Body of pancreas (tissue), 4 donors: Measurements from ENCODE around the gene CCDC3. TPM values are rescaled to one million over a fixed set of nuclear protein-coding genes. Genes with fewer than 3 reads are reported as not detected.

Source experiments
- ATAC-seq: fragments of 150-250 bp; one replicate; pipeline ENCODE4 v1.9.1; 2016
- DNase-seq, 4 donors: peaks; one replicate each; pipeline ENCODE4 v3.0.0-alpha.2; 2019
- H3K27ac ChIP-seq, 4 donors: fragments of 200-600 bp; sonication (generic); 1 replicate in 3 of 4; 2 replicates in 1 of 4; pipeline versions ENCODE4 v1.5.1 to v1.6.1; 2016 to 2019; ENCODE audit warnings: mild to moderate bottlenecking in 1 of 4, mixed read lengths in 1 of 4, moderate library complexity in 1 of 4
- H3K27me3 ChIP-seq, 2 donors: fragments of 200-600 bp; sonication (generic); one replicate each; pipeline ENCODE4 v1.6.0; 2016; ENCODE audit warnings: mild to moderate bottlenecking in 1 of 2
- H3K36me3 ChIP-seq, 2 donors: fragments of 200-600 bp; sonication (generic); replicated peaks in 1 of 2; 2 replicates each; pipeline ENCODE4 v1.5.1; 2016; ENCODE audit warnings: low read depth in 2 of 2; ENCODE audit not compliant: insufficient read depth in 1 of 2
- H3K4me1 ChIP-seq: fragments of 200-600 bp; sonication (generic); one replicate; pipeline ENCODE4 v1.6.0; 2016
- H3K4me3 ChIP-seq, 2 donors: fragments of 200-600 bp; sonication (generic); 1 replicate in 1 of 2; 2 replicates in 1 of 2; pipeline ENCODE4 v1.5.1; 2016 to 2019
- H3K9me3 ChIP-seq, 3 donors: fragments of 200-600 bp; sonication (generic); 1 replicate in 2 of 3; 2 replicates in 1 of 3; pipeline ENCODE4 v1.5.1; 2016
- POLR2A ChIP-seq, 3 donors: fragments of 450-650 bp; IDR thresholded peaks; one replicate each; pipeline ENCODE4 v1.6.1; 2016; ENCODE audit warnings: antibody characterized with exemption in 3 of 3, mild to moderate bottlenecking in 2 of 3
- WGBS, 2 donors: methylation state at CpG; one replicate each; pipeline ENCODE4 v1.1.5; 2017; 5-methylcytosine and 5-hydroxymethylcytosine counted together
- intact Hi-C: fragments of 100-400 bp; cut with DNase I; formaldehyde crosslinking; loops from one replicate; pipeline ENCODE4 v1.15.1; 2023
- total RNA-seq, 2 donors: library from RNA; depleted of rRNA; stranded (reverse); fragments of >200 nt; gene quantifications; one replicate each; pipeline ENCODE4 v1.1.0, GENCODE V29; 2016
- TF ChIP-seq, protein P1 (sequence below), 7 experiments: fragments of 450-650 bp in 4 of 7; fragments of 200-600 bp in 3 of 7; sonication (generic) in 3 of 7; IDR thresholded peaks; one replicate each; pipeline ENCODE4 v1.5.1; 2016 to 2019; ENCODE audit warnings: antibody characterized with exemption in 7 of 7

CCDC3 gene
- total RNA-seq, 2 donors from 2014 or later = 2.1 to 17.1 TPM

DNA sequence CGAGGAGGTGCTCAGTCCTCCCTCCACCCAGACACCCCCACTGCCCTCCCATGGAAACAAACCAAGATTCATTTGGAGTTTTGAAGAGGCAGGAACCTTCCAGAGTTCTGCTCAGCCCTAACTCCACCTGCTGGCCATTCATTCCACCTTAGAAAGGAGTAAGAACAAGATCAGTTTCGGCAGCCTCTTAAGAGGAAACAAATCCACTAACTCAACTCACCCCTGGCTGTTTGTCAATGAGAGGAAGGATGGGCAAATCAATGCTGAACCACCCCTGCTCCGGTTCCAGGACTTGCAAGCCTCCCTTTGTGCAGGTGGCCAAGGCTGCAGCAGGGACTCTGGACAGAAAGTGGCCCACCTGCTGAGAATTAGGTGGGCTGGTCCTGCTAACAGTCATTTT lies 26.2 kb downstream of the CCDC3 start:
- ATAC-seq (no peak), DNase-seq (no peak)
- WGBS, 2 donors = 61 to 100% methylated on average over 1 to 3 of the region's 3 CpGs
- Histone ChIP-seq H3K4me1 (no peaks in the 10 kb centered on the region), H3K27me3 (no peaks in the 10 kb centered on the region), H3K9me3 (no peaks in the 10 kb centered on the region), H3K4me3 (no peak overlapping the region), H3K36me3 (no peaks in the 10 kb centered on the region), H3K27ac (no peak overlapping the region)
- intact Hi-C loops = no loop called here
- TF ChIP-seq POLR2A (IDR thresholded peaks at IDR 0.05) = no peak
- TF ChIP-seq, protein P1, sequence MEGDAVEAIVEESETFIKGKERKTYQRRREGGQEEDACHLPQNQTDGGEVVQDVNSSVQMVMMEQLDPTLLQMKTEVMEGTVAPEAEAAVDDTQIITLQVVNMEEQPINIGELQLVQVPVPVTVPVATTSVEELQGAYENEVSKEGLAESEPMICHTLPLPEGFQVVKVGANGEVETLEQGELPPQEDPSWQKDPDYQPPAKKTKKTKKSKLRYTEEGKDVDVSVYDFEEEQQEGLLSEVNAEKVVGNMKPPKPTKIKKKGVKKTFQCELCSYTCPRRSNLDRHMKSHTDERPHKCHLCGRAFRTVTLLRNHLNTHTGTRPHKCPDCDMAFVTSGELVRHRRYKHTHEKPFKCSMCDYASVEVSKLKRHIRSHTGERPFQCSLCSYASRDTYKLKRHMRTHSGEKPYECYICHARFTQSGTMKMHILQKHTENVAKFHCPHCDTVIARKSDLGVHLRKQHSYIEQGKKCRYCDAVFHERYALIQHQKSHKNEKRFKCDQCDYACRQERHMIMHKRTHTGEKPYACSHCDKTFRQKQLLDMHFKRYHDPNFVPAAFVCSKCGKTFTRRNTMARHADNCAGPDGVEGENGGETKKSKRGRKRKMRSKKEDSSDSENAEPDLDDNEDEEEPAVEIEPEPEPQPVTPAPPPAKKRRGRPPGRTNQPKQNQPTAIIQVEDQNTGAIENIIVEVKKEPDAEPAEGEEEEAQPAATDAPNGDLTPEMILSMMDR (IDR thresholded peaks at IDR 0.05) = no peak

DNA sequence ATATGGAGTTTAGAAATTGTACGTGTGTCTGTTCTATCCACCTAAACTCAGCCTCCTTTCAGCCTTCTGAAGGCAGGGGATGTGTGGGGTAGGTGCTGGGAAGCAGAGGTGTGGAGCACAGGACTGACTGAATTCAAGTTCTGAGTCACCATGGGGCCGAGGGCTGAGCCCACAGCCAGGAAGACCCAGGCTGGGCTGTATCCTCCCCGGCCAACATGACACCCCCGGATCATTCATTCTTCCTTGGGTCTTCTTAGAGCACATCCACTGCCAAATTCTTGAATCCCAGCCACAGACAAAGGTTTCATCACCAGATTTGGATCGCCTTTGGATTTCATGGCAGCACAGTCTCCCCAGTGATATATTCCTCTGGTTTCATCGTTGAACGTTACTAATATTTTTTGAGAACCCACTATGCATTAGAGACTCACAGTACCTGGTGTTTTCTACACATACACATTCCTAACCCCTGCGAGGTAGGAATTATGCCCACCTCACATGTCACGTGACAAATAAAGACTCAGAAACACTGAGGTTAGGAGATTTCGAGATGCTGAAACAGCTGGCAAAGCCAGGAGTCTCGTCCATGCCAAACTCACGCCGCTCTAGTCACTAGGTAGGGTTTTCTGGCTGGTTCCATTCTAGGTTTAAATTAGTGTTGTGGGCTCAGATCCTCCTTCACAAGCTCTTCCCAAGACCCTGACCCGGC lies 26.9 kb downstream of the CCDC3 start:
- no peak overlapping the region for H3K27ac ChIP-seq
- no peaks in the 10 kb centered on the region for H3K9me3 ChIP-seq
- no peaks in the 10 kb centered on the region for H3K27me3 ChIP-seq
- no peaks in the 10 kb centered on the region for H3K36me3 ChIP-seq
- DNase-seq (no peak), ATAC-seq (no peak)
- 74 to 83% methylated on average over 14 of the region's 14 CpGs for WGBS, 2 donors
- TF ChIP-seq POLR2A (IDR thresholded peaks at IDR 0.05) = no peak
- TF ChIP-seq, protein P1 (IDR thresholded peaks at IDR 0.05) = no peak
- no peak overlapping the region for H3K4me3 ChIP-seq
- intact Hi-C loops = no loop called here
- H3K4me1 ChIP-seq = no peaks in the 10 kb centered on the region

DNA sequence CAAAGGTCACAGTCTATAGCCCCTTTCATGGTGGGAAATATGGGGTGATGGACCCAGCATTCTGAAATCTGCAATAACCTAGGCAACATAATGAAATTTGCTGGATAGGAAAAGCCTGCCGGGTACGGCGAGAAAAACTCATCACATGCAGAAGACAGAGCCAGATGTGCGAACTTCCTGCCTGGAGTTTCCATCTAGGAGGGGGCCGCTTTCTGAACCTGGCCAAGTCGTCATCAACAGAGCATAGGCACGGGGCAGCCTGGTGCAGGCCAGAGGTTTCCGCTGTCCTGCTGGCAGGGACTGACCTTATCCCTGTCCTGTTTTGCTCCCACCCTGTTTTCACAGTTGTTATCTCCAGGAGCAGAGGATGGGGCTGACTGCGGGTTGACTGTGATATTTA lies 27.4 kb downstream of the CCDC3 start:
- no peak overlapping the region for H3K4me3 ChIP-seq
- H3K36me3 ChIP-seq = no peaks in the 10 kb centered on the region
- 91% methylated on average over 8 to 9 of the region's 9 CpGs for WGBS, 2 donors
- DNase-seq (no peak), ATAC-seq (no peak)
- intact Hi-C loops = no loop called here
- H3K27me3 ChIP-seq = no peaks in the 10 kb centered on the region
- TF ChIP-seq, protein P1 (IDR thresholded peaks at IDR 0.05) = no peak
- TF ChIP-seq POLR2A (IDR thresholded peaks at IDR 0.05) = no peak
- H3K4me1 ChIP-seq = no peaks in the 10 kb centered on the region
- no peaks in the 10 kb centered on the region for H3K9me3 ChIP-seq
- no peak overlapping the region for H3K27ac ChIP-seq

DNA sequence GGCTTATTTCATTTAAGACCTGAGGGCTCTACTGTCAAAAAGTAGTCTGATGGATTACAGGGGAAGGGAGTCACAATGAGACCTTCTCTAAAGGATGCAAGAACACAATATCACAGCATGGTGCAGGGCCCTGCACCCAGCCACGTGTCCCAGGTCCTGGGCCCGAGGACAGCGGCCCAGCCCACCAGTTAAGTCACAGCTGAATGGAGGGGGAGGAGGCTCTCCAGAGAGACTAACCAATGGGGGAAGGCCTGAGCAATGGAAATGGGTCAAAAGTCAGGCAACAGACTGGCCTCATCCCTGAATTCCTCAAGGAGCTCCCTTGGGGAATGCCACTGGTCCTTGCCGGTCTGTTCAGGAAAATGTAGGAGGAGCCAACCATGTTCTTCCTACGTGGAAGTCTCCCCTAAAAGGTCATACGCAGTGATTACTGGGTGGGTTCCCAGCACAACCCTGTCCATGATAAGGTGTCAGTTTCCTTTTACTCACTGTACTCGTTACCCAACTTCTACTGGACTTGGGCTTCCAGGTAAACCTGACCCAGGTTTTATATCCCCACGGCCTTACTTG lies 28.3 kb downstream of the CCDC3 start:
- H3K4me1 ChIP-seq = no peaks in the 10 kb centered on the region
- H3K27me3 ChIP-seq = no peaks in the 10 kb centered on the region
- H3K36me3 ChIP-seq = no peaks in the 10 kb centered on the region
- DNase-seq (no peak), ATAC-seq (no peak)
- H3K27ac ChIP-seq = no peak overlapping the region
- TF ChIP-seq, protein P1 (IDR thresholded peaks at IDR 0.05) = no peak
- no peak for TF ChIP-seq POLR2A (IDR thresholded peaks at IDR 0.05)
- H3K4me3 ChIP-seq = no peak overlapping the region
- intact Hi-C loops = no loop called here
- 87 to 88% methylated on average over 7 to 8 of the region's 8 CpGs for WGBS, 2 donors
- H3K9me3 ChIP-seq = no peaks in the 10 kb centered on the region

DNA sequence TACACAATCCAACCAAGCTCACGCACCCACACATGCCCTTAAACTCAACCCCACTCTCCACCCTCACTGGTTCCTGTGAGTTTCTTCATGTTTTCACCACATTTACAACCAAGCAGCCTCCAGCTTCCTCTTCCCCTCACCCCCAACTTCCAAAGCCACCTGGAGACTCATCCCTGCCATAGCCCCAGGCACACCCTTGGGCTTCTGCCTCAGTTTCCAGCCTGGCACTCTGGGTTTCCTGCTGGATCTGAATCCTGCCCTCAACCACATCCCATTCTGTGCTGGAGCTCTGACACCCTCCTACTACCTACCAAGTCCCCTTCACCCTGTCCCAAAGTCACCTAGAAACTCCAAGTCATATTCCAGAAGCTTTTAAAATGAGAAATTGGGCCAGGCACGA lies 29.4 kb downstream of the CCDC3 start:
- WGBS, 2 donors = 50 to 60% methylated on average over 2 of the region's 2 CpGs
- intact Hi-C loops = no loop called here
- no peak for ATAC-seq

More for the DNA sequence above, 29.4 kb downstream of the CCDC3 start:
- Histone ChIP-seq H3K4me1 (no peaks in the 10 kb centered on the region), H3K4me3 (no peak overlapping the region), H3K36me3 (no peaks in the 10 kb centered on the region), H3K9me3 (no peaks in the 10 kb centered on the region), H3K27me3 (no peaks in the 10 kb centered on the region), H3K27ac (no peak overlapping the region)
- TF ChIP-seq, protein P1 (IDR thresholded peaks at IDR 0.05) = no peak
- no peak for TF ChIP-seq POLR2A (IDR thresholded peaks at IDR 0.05)
- DNase-seq = no peak
